Kidney capillary endothelial cell (primary cell): ENCODE results near the gene DUSP7.
"Not testable (repeated sequence)": the region's sequence is repeated elsewhere in the genome, so short reads cannot be mapped to it uniquely, and the experiment has no call there.

Experiments
- DNase-seq: peaks from one replicate; pipeline ENCODE4 v3.0.0-alpha.2; 2018; ENCODE audit warnings: low spot score

Gene DUSP7

DNA sequence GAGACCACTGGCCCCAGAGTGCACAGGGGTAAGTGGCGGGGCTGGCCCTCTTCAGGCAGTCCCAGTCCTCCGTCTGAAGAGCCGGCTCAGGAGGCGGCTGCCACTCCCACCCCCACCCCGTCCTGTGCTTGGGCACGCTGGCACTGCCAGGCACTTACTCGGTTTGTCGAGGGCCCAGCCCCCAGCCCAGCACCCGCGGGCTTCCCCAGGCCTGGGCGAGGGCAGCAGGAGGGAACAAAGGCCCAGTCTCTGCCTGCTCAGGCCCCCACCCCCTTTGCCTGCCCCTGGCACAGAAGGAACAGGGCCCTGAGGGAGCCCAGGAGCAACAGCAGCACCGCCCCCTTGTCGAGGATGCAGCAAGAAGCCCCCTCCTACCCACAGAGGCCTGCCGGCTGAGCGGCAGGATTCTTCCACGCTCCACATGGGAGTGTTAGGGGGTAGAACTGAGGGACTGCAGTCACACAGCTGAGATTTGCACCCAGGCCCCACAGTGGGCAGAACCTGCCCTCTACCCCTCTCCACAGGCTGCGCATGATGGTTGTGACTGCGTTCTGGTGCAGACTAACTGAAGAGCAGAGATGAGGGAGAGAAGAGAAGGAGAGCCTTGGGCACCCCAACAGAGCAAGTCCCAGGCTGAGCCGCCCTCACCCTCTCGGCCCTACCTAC is 8.9 kb downstream of the DUSP7 start:
- no peak for DNase-seq

- no peak for DNase-seq
Observed at GRCh38 chr3:52046902-52047239, 9.5 kb downstream of the DUSP7 start.

GRCh38 chr3:52046186-52046901 is 10.0 kb downstream of the DUSP7 start:
- peak; percentile 97 for DNase-seq

- DNase-seq, result no peak
Observed at GRCh38 chr3:52044869-52045619, 11.3 kb downstream of the DUSP7 start.

DNA sequence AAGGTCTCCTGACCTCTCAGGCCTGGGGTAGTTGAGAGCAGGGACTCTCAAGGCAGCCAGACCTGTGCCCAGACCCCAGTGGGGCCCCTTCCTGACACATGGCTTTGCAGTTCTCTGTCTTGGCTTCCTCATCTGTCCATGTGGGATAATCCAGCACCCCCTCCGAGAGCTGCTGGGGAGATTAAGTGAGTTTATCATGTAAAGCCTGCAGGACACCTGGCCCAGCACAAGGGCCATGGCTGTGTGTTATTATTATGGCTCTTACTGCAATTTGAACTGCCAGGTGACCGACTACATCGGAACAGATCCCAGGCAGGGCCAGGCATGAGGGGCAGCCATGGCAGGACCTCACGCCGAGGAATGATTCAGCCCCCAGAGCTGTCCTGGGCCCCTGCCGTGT is 12.6 kb downstream of the DUSP7 start:
- DNase-seq, result no peak

DNA sequence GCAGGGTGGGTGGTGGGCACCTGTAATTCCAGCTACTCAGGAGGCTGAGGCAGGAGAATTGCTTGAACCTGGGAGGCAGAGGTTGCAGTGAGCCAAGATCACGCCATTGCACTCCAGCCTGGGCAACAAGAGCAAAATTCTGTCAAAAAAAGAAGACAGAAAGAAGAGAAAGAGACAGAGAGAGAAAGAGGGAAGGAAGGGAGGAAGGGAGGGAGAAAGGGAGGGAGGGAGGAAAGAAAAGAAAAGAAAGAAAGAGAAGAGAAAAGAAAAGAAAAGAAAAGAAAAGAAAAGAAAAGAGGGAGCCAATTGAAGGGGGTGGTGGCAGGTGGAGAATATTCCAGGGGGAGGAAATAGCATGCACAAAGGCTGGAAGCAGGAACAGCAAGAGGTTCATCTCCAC is 13.3 kb downstream of the DUSP7 start:
- DNase-seq, result not testable (repeated sequence)

GRCh38 chr3:52041118-52041731 is 15.1 kb downstream of the DUSP7 start:
- no peak for DNase-seq

DNA sequence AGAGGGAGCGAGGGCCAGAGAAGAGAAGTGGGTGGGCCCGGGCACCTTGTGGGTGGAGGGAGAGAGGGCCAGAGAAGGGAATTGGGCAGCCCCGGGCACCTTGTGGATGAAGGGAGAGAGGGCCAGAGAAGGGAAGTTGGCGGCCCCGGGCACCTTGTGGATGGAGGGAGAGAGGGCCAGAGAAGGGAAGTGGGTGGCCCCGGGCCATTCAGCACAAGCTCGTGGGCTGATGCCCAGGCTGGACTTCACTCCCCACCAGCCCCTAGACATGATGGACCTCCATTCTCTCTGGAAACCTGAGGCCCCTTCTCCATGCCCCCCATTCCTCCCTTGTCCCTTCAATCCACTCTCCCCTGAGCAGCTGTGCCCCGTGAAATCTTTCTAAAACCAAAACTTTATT is 15.8 kb downstream of the DUSP7 start:
- DNase-seq, result no peak

DNA sequence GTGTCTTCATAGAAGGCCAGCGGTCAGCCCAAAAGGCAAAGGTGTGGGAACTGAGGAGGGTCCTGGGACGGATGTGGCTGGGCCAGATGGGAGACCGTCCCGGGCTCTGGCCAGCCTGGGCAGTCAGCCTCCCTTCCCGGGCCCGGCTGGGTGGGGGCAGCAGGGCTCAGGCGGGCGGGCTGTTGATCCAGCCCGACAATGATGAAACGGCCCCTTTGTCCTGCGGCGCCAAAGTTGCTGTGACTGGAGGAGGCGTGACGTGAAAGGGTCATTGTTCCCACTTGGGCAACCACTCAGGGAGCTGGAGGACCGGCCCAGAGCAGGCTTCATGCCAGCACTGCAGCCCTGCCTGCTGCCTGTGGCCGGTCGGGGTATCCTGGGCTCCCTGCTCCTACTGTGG is 16.5 kb downstream of the DUSP7 start:
- peak; percentile 76 for DNase-seq

DNA sequence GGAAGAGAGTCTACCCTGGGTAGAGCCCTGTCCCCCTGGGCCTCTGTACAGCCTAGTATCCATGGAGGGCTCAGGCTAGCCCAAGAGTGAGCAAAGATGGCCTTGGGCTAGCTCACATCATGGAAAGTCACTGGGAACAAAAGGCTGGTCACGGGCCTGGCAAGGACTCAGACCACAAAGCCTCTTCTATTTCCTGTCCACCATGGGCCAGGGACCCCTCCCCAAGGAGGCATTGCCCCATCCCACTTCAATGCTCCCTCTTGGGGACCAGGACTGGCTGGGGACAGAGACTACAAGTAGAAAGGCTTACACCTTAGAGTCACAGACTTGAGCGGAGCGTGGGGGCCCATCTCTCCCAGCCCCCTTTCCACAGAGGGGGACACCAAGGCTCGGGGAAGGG is 16.9 kb downstream of the DUSP7 start:
- DNase-seq, result no peak

DNA sequence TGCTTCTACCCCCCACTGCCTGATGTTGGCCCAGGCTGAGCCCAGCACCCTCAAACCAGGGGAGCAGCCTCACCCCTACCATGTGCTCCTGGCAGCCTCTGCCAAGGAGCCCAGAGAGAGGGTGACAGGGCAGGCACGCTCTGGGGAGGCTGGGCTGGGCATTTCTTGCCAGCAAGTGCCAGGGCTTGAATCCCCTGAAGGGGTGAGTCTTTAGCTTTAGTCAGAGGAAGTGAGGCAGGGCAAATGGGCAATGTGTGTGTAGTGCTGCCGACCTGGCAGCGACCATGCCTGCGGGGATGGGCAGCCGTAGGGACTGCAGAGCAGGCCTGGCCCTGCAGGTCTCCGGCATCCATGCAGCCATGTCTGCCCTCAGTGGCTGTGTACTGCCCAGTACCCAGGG is 18.1 kb downstream of the DUSP7 start:
- DNase-seq, result no peak

DNA sequence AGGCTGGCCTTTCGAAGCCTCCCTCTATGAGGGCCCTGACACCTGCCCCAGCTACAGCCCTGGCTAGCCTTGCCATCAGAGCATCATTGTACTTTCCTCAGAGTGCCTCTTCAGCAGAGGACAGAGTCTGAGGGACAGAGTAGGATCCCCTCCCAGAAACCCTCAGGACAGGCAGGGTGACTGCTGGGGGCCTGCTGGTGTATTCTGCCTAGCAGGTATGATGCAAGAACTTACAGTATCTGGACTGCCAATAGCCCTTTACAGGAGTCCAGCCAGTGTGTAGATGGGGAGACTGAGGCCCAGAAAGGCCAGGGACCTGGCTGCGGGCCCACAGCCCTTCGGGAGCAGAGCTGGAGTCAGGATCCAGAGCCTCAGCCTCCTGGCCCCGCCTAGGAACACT is 19.1 kb downstream of the DUSP7 start:
- no peak for DNase-seq

- DNase-seq, result no peak
Observed at GRCh38 chr3:52036829-52037228, 19.5 kb downstream of the DUSP7 start.

DNA sequence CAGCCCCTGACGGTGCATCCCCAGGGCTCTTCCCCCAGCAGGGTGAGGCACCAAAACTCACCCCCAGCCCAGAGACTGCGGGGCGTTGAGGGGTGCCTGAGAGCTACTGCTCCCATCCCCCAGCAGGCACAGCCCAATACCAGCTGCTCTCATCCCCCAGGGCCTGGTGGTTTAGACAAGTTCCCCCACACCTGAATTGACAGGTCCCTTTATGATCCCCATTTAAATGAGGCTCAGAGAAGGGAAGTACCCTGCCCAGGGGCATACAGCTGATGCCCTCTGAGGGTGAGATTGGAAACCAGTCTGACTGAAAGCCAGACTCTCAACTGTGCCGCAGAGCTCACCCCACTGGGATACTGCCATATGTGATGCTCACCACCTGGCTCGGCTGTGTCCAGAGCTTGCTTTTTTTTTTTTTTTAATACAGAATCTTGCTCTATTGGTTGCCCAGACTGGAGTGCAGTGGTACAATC is 20.1 kb downstream of the DUSP7 start:
- DNase-seq, result no peak

DNA sequence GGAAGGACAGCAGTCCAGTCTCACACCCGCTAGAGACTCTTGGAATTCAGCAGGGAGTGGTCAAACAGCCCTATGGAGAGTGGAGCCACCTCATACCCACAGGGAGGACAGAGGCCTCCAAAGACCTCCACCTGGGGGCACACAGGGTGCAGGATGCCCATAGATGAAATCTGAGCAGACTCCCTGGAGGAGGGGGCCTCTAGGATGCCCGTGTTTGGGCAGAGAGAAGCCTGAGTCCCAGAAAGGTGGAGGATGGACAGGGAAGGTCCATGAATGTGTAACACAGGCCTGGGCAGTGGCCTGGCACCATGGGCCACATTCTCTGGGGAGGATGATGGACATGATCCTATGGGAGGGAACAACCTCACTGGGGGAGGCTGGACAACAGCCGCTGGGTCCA is 21.7 kb downstream of the DUSP7 start:
- DNase-seq, result no peak

GRCh38 chr3:52034212-52034611 is 22.2 kb downstream of the DUSP7 start:
- no peak for DNase-seq

- not testable (repeated sequence) for DNase-seq
Observed at GRCh38 chr3:52033748-52034147, 22.6 kb downstream of the DUSP7 start.

GRCh38 chr3:52032702-52033408 is 23.5 kb downstream of the DUSP7 start:
- DNase-seq, result no peak

- no peak for DNase-seq
Observed at GRCh38 chr3:52031896-52032295, 24.5 kb downstream of the DUSP7 start.

GRCh38 chr3:52030714-52031310 is 25.6 kb downstream of the DUSP7 start:
- no peak for DNase-seq

DNA sequence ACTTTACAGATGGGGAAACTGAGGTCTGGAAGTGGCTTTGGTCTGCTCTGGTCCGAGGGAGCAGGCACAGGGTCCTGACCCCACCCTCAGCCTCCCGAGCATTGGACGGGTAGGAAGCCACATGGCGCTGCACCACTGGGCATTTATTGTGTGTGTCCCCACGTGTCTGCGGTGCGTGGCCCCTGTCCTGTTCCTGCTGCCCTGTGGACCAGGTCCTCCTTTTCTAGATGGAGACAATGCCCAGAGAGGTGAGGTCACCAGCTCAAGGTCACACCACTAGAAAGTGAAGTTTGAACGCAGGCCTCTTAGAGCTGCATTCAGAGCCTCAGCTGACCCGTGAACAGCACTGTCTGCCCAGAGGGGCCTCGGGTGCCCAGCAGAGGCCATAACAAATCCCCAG is 26.8 kb downstream of the DUSP7 start:
- DNase-seq, result no peak

GRCh38 chr3:52029053-52029452 is 27.3 kb downstream of the DUSP7 start:
- no peak for DNase-seq
